Type B pancreatic cell (in vitro differentiated cells): ENCODE measurements around the gene HEBP1. TPM values are rescaled to one million over a fixed set of nuclear protein-coding genes. Genes with fewer than 3 reads are reported as not detected.
A peak's percentile ranks its signal among the peaks of the same experiment; 100 is the strongest.

Experiments used
- DNase-seq: peaks from one replicate; pipeline ENCODE4 v3.0.0; 2021; ENCODE audit warnings: mixed read lengths; ENCODE audit not compliant: unreplicated experiment; ENCODE audit errors: extremely low spot score
- H3K27ac Mint-ChIP-seq: 2 replicates; pipeline ENCODE4 v1.8.0; 2021; ENCODE audit warnings: mild to moderate bottlenecking, mixed read lengths
- H3K27me3 Mint-ChIP-seq: 2 replicates; pipeline ENCODE4 v1.8.0; 2021; ENCODE audit warnings: mixed read lengths
- H3K36me3 Mint-ChIP-seq: 2 replicates; pipeline ENCODE4 v1.8.0; 2021; ENCODE audit warnings: mixed read lengths
- H3K4me1 Mint-ChIP-seq: one replicate; pipeline ENCODE4 v1.8.0; 2021; ENCODE audit warnings: mixed read lengths; ENCODE audit not compliant: unreplicated experiment
- H3K4me3 Mint-ChIP-seq: 2 replicates; pipeline ENCODE4 v1.8.0; 2021; ENCODE audit warnings: mild to moderate bottlenecking, mixed read lengths
- H3K9me3 Mint-ChIP-seq: 2 replicates; pipeline ENCODE4 v1.8.0; 2021; ENCODE audit warnings: mixed read lengths
- CTCF ChIP-seq: fragments of 200-600 bp; sonication (generic); conservative IDR thresholded peaks from 2 replicates; pipeline ENCODE4 v1.5.0; 2021; ENCODE audit warnings: antibody characterized with exemption, mild to moderate bottlenecking
- total RNA-seq: library from RNA; stranded (reverse); gene quantifications from 2 replicates; pipeline ENCODE4 v1.2.1, GENCODE V29; 2021; ENCODE audit warnings: low replicate concordance

HEBP1 gene
- total RNA-seq, 1 donor from 2014 or later = 66.4 TPM

GRCh38 chr12:13004986-13005385 lies 4.9 kb upstream of the HEBP1 start:
- Mint-ChIP-seq H3K27ac (no peak overlapping the region), H3K36me3 (peaks cover 17% of the 10 kb centered on the region), H3K4me3 (peak overlapping the region; percentile 30), H3K27me3 (peaks cover 4% of the 10 kb centered on the region), H3K9me3 (no peaks in the 10 kb centered on the region), H3K4me1 (peaks cover 4% of the 10 kb centered on the region)
- no peak for TF ChIP-seq CTCF
- no peak for DNase-seq

GRCh38 chr12:13004361-13004760 lies 4.3 kb upstream of the HEBP1 start:
- H3K4me3 Mint-ChIP-seq = no peak overlapping the region
- H3K27me3 Mint-ChIP-seq = peaks cover 4% of the 10 kb centered on the region
- no peak for TF ChIP-seq CTCF
- H3K36me3 Mint-ChIP-seq = peaks cover 17% of the 10 kb centered on the region
- no peak overlapping the region for H3K27ac Mint-ChIP-seq
- no peak for DNase-seq
- H3K9me3 Mint-ChIP-seq = no peaks in the 10 kb centered on the region
- H3K4me1 Mint-ChIP-seq = peaks cover 4% of the 10 kb centered on the region

- Mint-ChIP-seq H3K27ac (peak overlapping the region; percentile 44), H3K4me1 (peaks cover 11% of the 10 kb centered on the region), H3K36me3 (peaks cover 25% of the 10 kb centered on the region), H3K4me3 (peak overlapping the region; percentile 88), H3K27me3 (peaks cover 4% of the 10 kb centered on the region), H3K9me3 (no peaks in the 10 kb centered on the region)
- no peak for TF ChIP-seq CTCF
- DNase-seq = no peak
These were observed 2.4 kb upstream of the HEBP1 start for GRCh38 chr12:13002301-13003097.

- peaks cover 7% of the 10 kb centered on the region for H3K27me3 Mint-ChIP-seq
- peaks cover 17% of the 10 kb centered on the region for H3K4me1 Mint-ChIP-seq
- DNase-seq = no peak
- no peaks in the 10 kb centered on the region for H3K9me3 Mint-ChIP-seq
- peak overlapping the region; percentile 88 for H3K4me3 Mint-ChIP-seq
- no peak for TF ChIP-seq CTCF
- H3K36me3 Mint-ChIP-seq = peaks cover 31% of the 10 kb centered on the region
- H3K27ac Mint-ChIP-seq = peak overlapping the region; percentile 81
These were observed 1.6 kb upstream of the HEBP1 start for GRCh38 chr12:13001775-13002040.

- Mint-ChIP-seq H3K27ac (peak overlapping the region; percentile 92), H3K27me3 (peaks cover 7% of the 10 kb centered on the region), H3K4me3 (peak overlapping the region; percentile 96), H3K4me1 (peaks cover 17% of the 10 kb centered on the region), H3K9me3 (no peaks in the 10 kb centered on the region), H3K36me3 (peaks cover 31% of the 10 kb centered on the region)
- TF ChIP-seq CTCF = peak; percentile 55
- peak; percentile 72 for DNase-seq
These were observed 1.1 kb upstream of the HEBP1 start for GRCh38 chr12:13000925-13001774.
